ENCODE measurements around the gene TAS1R3. TPM values are rescaled to one million over a fixed set of nuclear protein-coding genes. Genes with fewer than 3 reads are reported as not detected.
"Not testable (repeated sequence)": the region's sequence is repeated elsewhere in the genome, so short reads cannot be mapped to it uniquely, and the experiment has no call there.

The TAS1R3 gene
- total and polyA plus RNA-seq, 7 experiments from 2014 or later, result 0.32 to 2.6 (median 1.5) TPM; not detected in 1

DNA sequence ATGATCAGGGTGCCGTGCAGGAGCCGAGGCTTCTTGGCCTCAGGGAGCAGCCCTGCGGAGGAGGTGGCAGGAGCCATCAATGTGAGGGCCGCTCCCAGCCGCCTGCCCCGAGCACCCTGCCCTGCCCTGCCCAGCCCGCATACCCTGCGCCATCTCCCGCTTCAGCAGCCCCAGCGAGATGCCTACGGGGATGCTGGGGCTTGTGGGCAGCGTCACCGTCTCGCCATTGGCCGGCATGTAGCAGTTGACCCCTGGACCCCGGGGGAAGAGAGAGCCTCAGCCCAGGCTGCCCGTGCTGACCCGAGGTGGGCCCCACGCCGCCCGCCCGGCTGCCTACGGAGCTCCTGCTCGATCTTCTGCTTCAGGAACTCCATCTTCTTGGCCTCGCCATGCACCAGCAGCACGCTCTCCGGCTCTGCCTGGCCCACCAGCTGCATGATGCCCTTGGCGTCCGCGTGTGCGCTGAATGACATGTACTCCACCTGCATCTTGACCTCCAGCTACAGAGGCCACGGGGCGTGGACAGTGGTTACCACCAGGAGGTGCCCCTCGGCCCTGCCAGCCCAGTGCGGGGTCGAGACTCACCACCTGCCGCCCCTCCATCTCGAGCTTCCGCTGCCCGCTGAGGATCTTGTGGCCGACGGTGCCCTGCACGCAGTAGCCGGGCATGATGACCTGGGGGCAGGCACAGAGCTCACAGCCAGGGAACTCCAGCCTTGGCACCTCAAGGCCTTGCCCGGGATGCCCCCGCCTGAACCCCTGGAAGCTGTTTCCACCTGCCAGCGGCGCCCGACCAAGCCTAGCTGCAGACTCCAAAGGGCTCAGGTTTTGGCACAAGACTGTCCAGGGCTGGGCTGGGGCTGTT lies 18.4 kb upstream of the TAS1R3 start:
- Mint-ChIP-seq H3K4me3 (peak overlapping the region in 1 of 10 donors; percentile 53), H3K9me3 (no peaks in the 10 kb centered on the region), H3K36me3 (peaks cover 0 to 4% (median 0%) of the 10 kb centered on the region in 5 donors), H3K4me1 (peaks cover 0 to 5% (median 0%) of the 10 kb centered on the region in 7 donors), H3K27ac (peak overlapping the region in 2 of 9 donors; percentile 31 to 59), H3K27me3 (no peaks in the 10 kb centered on the region)
- H3K27ac ChIP-seq (ENCODE audit: low read depth, low read length), result no peak overlapping the region
- ChIA-PET CTCF (no interaction called here), POLR2A (no interaction called here)
- intact Hi-C loops (cut with micrococcal nuclease), result no loop called here
- H3K4me3 ChIP-seq (ENCODE audit: low read length), result no peak overlapping the region
- ATAC-seq (no peak), DNase-seq (no peak)
- peaks cover 5 to 8% of the 10 kb centered on the region in 2 donors for H3K4me1 ChIP-seq (ENCODE audit: control insufficient read depth in 2 of 2, insufficient read depth in 2 of 2, low read length in 2 of 2)
- H3K36me3 ChIP-seq (ENCODE audit: control insufficient read depth in 2 of 3, insufficient read depth in 3 of 3, low read length in 3 of 3), result peaks cover 0 to 56% (median 4%) of the 10 kb centered on the region in 3 experiments
- H3K27me3 ChIP-seq (ENCODE audit: control insufficient read depth in 2 of 2, insufficient read depth in 2 of 2, low read length in 2 of 2), result no peaks in the 10 kb centered on the region
- H3K9me3 ChIP-seq (ENCODE audit: control insufficient read depth in 2 of 3, low read length in 3 of 3), result no peaks in the 10 kb centered on the region

DNA sequence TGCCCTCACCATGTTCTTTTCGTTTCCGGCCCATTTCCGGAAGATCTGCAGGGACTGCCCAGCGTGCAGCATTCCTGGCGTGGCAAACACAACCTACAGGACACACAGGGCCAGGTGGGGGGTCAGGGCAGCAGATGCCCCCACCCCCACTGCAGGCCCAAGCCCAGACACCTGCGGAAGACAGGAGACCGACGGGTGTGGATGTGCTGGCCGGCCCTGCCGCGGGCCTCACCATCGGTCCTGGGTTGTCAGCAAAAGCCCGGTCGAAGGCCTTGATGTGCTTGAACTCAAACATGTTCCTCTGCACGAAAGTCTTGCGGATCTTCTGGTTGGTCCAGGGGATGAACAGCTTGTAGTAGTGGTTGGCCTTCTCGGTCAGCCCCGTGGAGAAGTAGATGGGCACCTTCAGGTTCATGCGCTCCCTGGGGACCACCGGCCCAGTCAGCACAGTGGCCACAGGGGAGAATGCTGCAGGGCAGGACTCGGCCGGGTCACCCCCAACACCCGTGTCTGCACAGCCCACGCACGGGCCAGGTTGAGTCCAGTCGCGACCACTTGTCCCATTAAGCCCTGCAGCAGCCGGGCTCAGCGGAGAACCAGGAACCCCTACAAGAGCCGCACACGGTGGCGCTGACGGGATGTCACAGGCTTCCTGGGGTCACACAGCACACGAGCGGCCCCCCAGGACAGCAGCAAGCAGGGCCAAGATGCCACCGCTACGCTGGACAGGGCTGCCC lies 17.4 kb upstream of the TAS1R3 start:
- Histone ChIP-seq H3K27me3 (ENCODE audit: control insufficient read depth in 2 of 2, insufficient read depth in 2 of 2, low read length in 2 of 2) (no peaks in the 10 kb centered on the region), H3K4me1 (ENCODE audit: control insufficient read depth in 2 of 2, insufficient read depth in 2 of 2, low read length in 2 of 2) (peaks cover 5 to 8% of the 10 kb centered on the region in 2 donors), H3K9me3 (ENCODE audit: control insufficient read depth in 2 of 3, low read length in 3 of 3) (no peaks in the 10 kb centered on the region), H3K4me3 (ENCODE audit: low read length) (no peak overlapping the region), H3K27ac (ENCODE audit: low read depth, low read length) (no peak overlapping the region), H3K36me3 (ENCODE audit: control insufficient read depth in 2 of 3, insufficient read depth in 3 of 3, low read length in 3 of 3) (peaks cover 0 to 61% (median 4%) of the 10 kb centered on the region in 3 experiments)
- no peaks in the 10 kb centered on the region for H3K27me3 Mint-ChIP-seq
- ChIA-PET CTCF (interaction anchor here (0.5 kb wide), 1 partner anchor 55 kb away, joined by 5 read pairs; no protein-coding TSS in a partner anchor), POLR2A (no interaction called here)
- intact Hi-C loops (cut with micrococcal nuclease), result no loop called here
- peaks cover 0 to 5% (median 0%) of the 10 kb centered on the region in 7 donors for H3K4me1 Mint-ChIP-seq
- H3K27ac Mint-ChIP-seq, result peak overlapping the region in 1 of 9 donors; percentile 44
- DNase-seq, result no peak
- no peak for ATAC-seq
- no peaks in the 10 kb centered on the region for H3K9me3 Mint-ChIP-seq
- H3K4me3 Mint-ChIP-seq, result peak overlapping the region in 1 of 10 donors; percentile 1
- H3K36me3 Mint-ChIP-seq, result peaks cover 0 to 4% (median 0%) of the 10 kb centered on the region in 5 donors

DNA sequence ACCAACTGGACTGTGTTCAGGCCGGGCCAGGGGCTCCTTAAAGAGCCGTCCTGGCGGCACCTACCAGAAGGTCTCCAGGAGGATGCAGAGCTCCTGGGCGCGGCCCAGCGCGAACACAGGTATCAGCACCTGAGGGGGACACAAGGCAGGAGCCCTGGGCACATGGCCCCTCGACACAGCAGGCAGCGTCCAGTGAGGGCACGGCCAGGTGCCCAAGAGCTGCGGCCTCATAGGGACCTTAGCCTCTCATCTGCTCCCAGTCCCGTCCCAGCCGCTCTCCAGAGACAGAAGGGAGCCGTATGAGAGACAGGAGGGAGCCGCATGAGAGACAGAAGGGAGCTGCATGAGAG lies 16.9 kb upstream of the TAS1R3 start:
- DNase-seq, result no peak
- H3K27ac ChIP-seq (ENCODE audit: low read depth, low read length), result no peak overlapping the region
- no peaks in the 10 kb centered on the region for H3K9me3 ChIP-seq (ENCODE audit: control insufficient read depth in 2 of 3, low read length in 3 of 3)
- intact Hi-C loops (cut with micrococcal nuclease), result no loop called here
- Mint-ChIP-seq H3K4me3 (no peak overlapping the region), H3K36me3 (peaks cover 0 to 4% (median 0%) of the 10 kb centered on the region in 5 donors), H3K4me1 (peaks cover 0 to 5% (median under 1%) of the 10 kb centered on the region in 7 donors), H3K27me3 (no peaks in the 10 kb centered on the region), H3K9me3 (no peaks in the 10 kb centered on the region), H3K27ac (no peak overlapping the region)
- CTCF ChIA-PET, result no interaction called here
- no peaks in the 10 kb centered on the region for H3K27me3 ChIP-seq (ENCODE audit: control insufficient read depth in 2 of 2, insufficient read depth in 2 of 2, low read length in 2 of 2)
- H3K4me1 ChIP-seq (ENCODE audit: control insufficient read depth in 2 of 2, insufficient read depth in 2 of 2, low read length in 2 of 2), result peaks cover 2 to 7% of the 10 kb centered on the region in 2 donors
- H3K4me3 ChIP-seq (ENCODE audit: low read length), result no peak overlapping the region
- POLR2A ChIA-PET, result interaction anchor here (0.6 kb wide), 1 partner anchor 13 kb away, joined by 3 read pairs; no protein-coding TSS in a partner anchor
- no peak for ATAC-seq
- H3K36me3 ChIP-seq (ENCODE audit: control insufficient read depth in 2 of 3, insufficient read depth in 3 of 3, low read length in 3 of 3), result peaks cover 0 to 67% (median 4%) of the 10 kb centered on the region in 3 experiments

DNA sequence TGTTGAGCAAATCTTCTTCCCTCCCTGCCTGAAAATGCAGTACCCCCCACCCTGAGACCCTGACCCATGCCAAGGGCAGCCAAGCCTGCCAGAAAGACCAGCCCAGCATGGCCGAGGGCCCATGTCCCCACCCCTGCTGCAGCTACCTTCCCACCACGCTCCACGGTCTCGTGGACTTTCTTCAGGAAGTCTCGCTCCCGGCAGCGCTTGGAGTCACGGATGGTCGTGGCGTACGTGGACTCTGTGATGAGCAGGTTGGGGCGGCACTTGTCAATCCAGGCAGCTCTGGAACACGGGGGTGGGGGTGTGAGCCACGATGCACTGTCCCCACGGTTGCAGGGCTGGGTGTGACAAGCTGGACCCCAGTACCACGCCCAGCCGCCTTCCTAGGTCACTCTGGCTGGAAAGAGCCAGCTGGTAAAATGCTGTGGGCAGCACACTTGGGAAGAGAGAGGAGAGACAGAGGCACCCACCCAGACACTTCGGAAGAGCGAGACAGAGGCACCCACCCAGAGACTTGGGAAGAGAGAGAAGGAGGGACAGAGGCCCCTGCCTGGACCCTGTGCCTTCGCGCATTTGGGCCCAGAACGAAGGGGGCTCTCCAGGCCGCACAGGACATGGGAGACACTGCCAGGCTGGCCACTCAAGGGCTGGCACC lies 16.3 kb upstream of the TAS1R3 start:
- H3K9me3 Mint-ChIP-seq, result no peaks in the 10 kb centered on the region
- H3K27me3 ChIP-seq (ENCODE audit: control insufficient read depth in 2 of 2, insufficient read depth in 2 of 2, low read length in 2 of 2), result no peaks in the 10 kb centered on the region
- H3K4me3 ChIP-seq (ENCODE audit: low read length), result no peak overlapping the region
- H3K36me3 ChIP-seq (ENCODE audit: control insufficient read depth in 2 of 3, insufficient read depth in 3 of 3, low read length in 3 of 3), result peaks cover 0 to 73% (median 4%) of the 10 kb centered on the region in 3 experiments
- POLR2A ChIA-PET, result interaction anchor here (0.6 to 0.7 kb wide), 2 partner anchors 14 kb away, joined by 3 read pairs; no protein-coding TSS in a partner anchor
- CTCF ChIA-PET, result no interaction called here
- intact Hi-C loops (cut with micrococcal nuclease), result no loop called here
- no peak for ATAC-seq
- peaks cover 0 to 1% of the 10 kb centered on the region in 2 donors for H3K4me1 ChIP-seq (ENCODE audit: control insufficient read depth in 2 of 2, insufficient read depth in 2 of 2, low read length in 2 of 2)
- no peak overlapping the region for H3K27ac Mint-ChIP-seq
- peaks cover 0 to 5% (median 2%) of the 10 kb centered on the region in 5 donors for H3K36me3 Mint-ChIP-seq
- H3K9me3 ChIP-seq (ENCODE audit: control insufficient read depth in 2 of 3, low read length in 3 of 3), result no peaks in the 10 kb centered on the region
- H3K4me3 Mint-ChIP-seq, result no peak overlapping the region
- no peaks in the 10 kb centered on the region for H3K27me3 Mint-ChIP-seq
- H3K4me1 Mint-ChIP-seq, result peaks cover 0 to 9% (median 5%) of the 10 kb centered on the region in 7 donors
- no peak for DNase-seq
- H3K27ac ChIP-seq (ENCODE audit: low read depth, low read length), result no peak overlapping the region

DNA sequence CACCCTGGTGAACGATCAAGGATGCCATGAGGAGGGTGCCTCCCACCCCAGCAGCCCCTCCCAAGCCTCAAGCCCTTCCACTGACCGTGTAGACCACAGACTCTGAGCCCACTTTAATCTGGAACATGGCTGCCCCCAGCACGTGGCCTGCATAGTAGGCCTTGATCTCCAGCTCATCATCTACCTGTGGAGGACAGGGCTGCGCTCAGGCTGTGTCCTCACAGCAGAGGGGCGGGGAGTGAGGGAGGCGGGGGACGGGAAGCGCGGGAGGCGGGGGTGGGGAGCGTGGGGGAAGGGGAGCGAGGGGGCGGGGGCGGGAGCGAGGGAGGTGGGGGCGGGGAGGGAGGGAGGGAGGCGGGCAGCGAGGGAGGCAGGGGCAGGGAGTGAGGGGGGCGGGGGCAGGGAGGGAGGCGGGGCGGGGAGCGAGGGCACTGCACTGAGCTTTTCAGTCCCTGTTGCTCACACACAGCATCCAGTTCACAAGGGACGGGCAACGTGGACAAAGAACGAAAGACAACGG lies 15.6 kb upstream of the TAS1R3 start:
- H3K27ac Mint-ChIP-seq, result no peak overlapping the region
- H3K27me3 ChIP-seq (ENCODE audit: control insufficient read depth in 2 of 2, insufficient read depth in 2 of 2, low read length in 2 of 2), result no peaks in the 10 kb centered on the region
- no peak overlapping the region for H3K4me3 Mint-ChIP-seq
- ATAC-seq, result no peak
- H3K36me3 Mint-ChIP-seq, result peaks cover 0 to 5% (median 2%) of the 10 kb centered on the region in 5 donors
- no peak overlapping the region for H3K4me3 ChIP-seq (ENCODE audit: low read length)
- no peaks in the 10 kb centered on the region for H3K9me3 Mint-ChIP-seq
- H3K9me3 ChIP-seq (ENCODE audit: control insufficient read depth in 2 of 3, low read length in 3 of 3), result no peaks in the 10 kb centered on the region
- no peaks in the 10 kb centered on the region for H3K4me1 ChIP-seq (ENCODE audit: control insufficient read depth in 2 of 2, insufficient read depth in 2 of 2, low read length in 2 of 2)
- no peak for DNase-seq
- POLR2A ChIA-PET, result no interaction called here
- peaks cover 0 to 74% (median 4%) of the 10 kb centered on the region in 3 experiments for H3K36me3 ChIP-seq (ENCODE audit: control insufficient read depth in 2 of 3, insufficient read depth in 3 of 3, low read length in 3 of 3)
- H3K27ac ChIP-seq (ENCODE audit: low read depth, low read length), result no peak overlapping the region
- peaks cover 0 to 11% (median 10%) of the 10 kb centered on the region in 7 donors for H3K4me1 Mint-ChIP-seq
- intact Hi-C loops (cut with micrococcal nuclease), result no loop called here
- H3K27me3 Mint-ChIP-seq, result no peaks in the 10 kb centered on the region
- CTCF ChIA-PET, result no interaction called here

DNA sequence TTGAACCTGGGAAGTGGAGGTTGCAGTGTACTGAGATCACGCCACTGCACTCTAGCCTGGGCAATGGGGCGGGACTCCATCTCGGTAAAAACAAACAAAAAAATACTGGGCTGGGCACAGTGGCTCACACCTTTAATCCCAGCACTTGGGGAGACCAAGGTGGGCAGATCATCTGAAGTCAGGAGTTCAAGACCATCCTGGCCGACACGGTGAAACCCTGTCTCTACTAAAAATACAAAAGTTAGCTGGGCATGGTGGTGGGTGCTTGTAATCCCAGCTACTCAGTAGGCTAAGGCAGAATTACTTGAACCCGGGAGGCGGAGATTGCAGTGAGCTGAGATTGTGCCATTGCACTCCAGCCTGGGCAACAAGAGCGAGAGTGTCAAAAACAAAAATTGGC lies 14.9 kb upstream of the TAS1R3 start:
- not testable (repeated sequence) for H3K36me3 Mint-ChIP-seq
- H3K36me3 ChIP-seq (ENCODE audit: control insufficient read depth in 2 of 3, insufficient read depth in 3 of 3, low read length in 3 of 3), result peaks cover 0 to 74% (median 4%) of the 10 kb centered on the region in 3 experiments

More for the DNA sequence above, 14.9 kb upstream of the TAS1R3 start:
- H3K9me3 ChIP-seq (ENCODE audit: control insufficient read depth in 2 of 3, low read length in 3 of 3); CTCF ChIA-PET; H3K27ac Mint-ChIP-seq; H3K27ac ChIP-seq (ENCODE audit: low read depth, low read length); H3K27me3 Mint-ChIP-seq; H3K4me3 ChIP-seq (ENCODE audit: low read length); H3K27me3 ChIP-seq (ENCODE audit: control insufficient read depth in 2 of 2, insufficient read depth in 2 of 2, low read length in 2 of 2); DNase-seq; H3K9me3 Mint-ChIP-seq; H3K4me1 ChIP-seq (ENCODE audit: control insufficient read depth in 2 of 2, insufficient read depth in 2 of 2, low read length in 2 of 2); POLR2A ChIA-PET; H3K4me3 Mint-ChIP-seq; intact Hi-C loops (cut with micrococcal nuclease); ATAC-seq: not testable (repeated sequence)
- peaks cover 0 to 12% (median 11%) of the 10 kb centered on the region in 7 donors for H3K4me1 Mint-ChIP-seq

All from naive thymus-derived CD4-positive, alpha-beta T cell (primary cell).